Measurements from ENCODE around the gene STARD10. TPM values are rescaled to one million over a fixed set of nuclear protein-coding genes. Genes with fewer than 3 reads are reported as not detected.
A peak's percentile ranks its signal among the peaks of the same experiment; 100 is the strongest.

STARD10 gene
- total and polyA plus RNA-seq, 9 of the 15 experiments (the other 6 are each of a cell fraction or from before 2014, with no cell fraction given), result 0.15 to 52.9 (median 32.3) TPM

DNA sequence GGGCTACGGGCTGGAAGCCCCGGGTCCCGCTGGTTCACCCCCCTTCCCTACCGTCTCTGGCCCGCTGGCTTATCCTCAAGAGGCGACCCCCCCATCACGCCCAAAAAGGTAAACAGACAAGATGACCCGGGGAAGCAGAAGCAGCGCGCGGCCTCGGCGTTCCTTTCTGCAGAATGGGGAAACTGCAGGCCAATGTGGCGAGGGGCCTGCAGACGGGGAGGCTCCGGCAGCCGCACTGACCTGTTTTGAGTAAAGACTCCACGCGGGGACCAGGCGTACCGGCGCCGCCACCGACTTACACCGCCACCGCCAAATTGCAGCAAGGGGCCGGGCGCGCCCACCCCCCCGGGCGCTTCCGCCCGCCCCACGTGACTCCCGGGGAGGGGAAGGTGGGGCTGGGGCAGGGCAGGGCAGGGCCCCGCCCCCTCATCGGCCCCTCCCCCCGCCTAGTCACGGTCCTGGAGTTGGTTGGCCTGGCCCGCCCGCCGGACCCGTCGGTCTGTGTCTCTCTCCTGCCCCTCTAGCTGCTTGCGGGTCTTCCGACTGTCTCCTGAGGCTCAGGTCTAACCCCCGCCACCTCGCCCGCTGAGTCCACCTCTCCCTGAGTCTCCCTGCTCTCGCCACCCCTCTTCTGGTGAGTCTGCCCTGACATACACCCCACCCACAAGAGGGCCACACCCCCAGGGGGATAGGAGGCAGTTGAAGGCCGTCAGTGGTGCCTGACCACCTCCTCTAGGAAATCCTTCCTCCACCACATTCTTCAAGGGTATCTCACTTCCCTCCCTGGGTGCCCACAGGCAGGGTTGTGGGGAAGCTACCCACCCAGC is 41.5 kb downstream of the STARD10 start, which contains the start of gene ARAP1 (continued):
- TF ChIP-seq THRA (IDR thresholded peaks at IDR 0.05) (no peak), ZNF146 (CRISPR knock-in tag; IDR thresholded peaks at IDR 0.05; ENCODE audit: unreplicated experiment) (no peak), SP2 (IDR thresholded peaks at IDR 0.05; ENCODE audit: extremely low read depth, low read depth, low read length, poor library complexity, severe bottlenecking) (no peak), RAD51 (IDR thresholded peaks at IDR 0.05; ENCODE audit: borderline replicate concordance, low read depth) (peak; percentile 94), MYNN (IDR thresholded peaks at IDR 0.05) (no peak), MYNN (CRISPR knock-in tag; IDR thresholded peaks at IDR 0.05) (no peak), ZNF212 (CRISPR knock-in tag; IDR thresholded peaks at IDR 0.05) (no peak), POLR2A (conservative IDR thresholded peaks at IDR 0.05) (peak; percentile 70), ZBTB9 (CRISPR knock-in tag; IDR thresholded peaks at IDR 0.05) (no peak), NCOR1 (IDR thresholded peaks at IDR 0.05) (no peak), STAT5A (IDR thresholded peaks at IDR 0.05; ENCODE audit: borderline replicate concordance, low read length) (no peak), DACH1 (IDR thresholded peaks at IDR 0.05; ENCODE audit: partially characterized antibody) (no peak), THRAP3 (IDR thresholded peaks at IDR 0.05; ENCODE audit: borderline replicate concordance) (no peak), HDGF (IDR thresholded peaks at IDR 0.05) (no peak), PHF21A (IDR thresholded peaks at IDR 0.05; ENCODE audit: borderline replicate concordance, low read depth) (no peak), ARID2 (IDR thresholded peaks at IDR 0.05) (no peak), HDAC6 (IDR thresholded peaks at IDR 0.05; ENCODE audit: low read depth, low read length) (no peak), ZNF324 (CRISPR knock-in tag; IDR thresholded peaks at IDR 0.05) (no peak), E2F8 (IDR thresholded peaks at IDR 0.05; ENCODE audit: low read depth, partially characterized antibody) (no peak), ZNF507 (tag; conservative IDR thresholded peaks at IDR 0.05) (no peak), ZFP36 (IDR thresholded peaks at IDR 0.05; ENCODE audit: low read depth, low read length, partially characterized antibody) (no peak), ZKSCAN8 (CRISPR knock-in tag; IDR thresholded peaks at IDR 0.05) (no peak)
- TF ChIP-seq, protein P1, sequence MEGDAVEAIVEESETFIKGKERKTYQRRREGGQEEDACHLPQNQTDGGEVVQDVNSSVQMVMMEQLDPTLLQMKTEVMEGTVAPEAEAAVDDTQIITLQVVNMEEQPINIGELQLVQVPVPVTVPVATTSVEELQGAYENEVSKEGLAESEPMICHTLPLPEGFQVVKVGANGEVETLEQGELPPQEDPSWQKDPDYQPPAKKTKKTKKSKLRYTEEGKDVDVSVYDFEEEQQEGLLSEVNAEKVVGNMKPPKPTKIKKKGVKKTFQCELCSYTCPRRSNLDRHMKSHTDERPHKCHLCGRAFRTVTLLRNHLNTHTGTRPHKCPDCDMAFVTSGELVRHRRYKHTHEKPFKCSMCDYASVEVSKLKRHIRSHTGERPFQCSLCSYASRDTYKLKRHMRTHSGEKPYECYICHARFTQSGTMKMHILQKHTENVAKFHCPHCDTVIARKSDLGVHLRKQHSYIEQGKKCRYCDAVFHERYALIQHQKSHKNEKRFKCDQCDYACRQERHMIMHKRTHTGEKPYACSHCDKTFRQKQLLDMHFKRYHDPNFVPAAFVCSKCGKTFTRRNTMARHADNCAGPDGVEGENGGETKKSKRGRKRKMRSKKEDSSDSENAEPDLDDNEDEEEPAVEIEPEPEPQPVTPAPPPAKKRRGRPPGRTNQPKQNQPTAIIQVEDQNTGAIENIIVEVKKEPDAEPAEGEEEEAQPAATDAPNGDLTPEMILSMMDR (IDR thresholded peaks at IDR 0.05 in 2 of 3, conservative IDR thresholded peaks at IDR 0.05 in 1 of 3; ENCODE audit: insufficient read depth in 2 of 3, low read depth in 1 of 3, low read length in 3 of 3), result 0 out of 6 replicates have a peak, but pooled peaks of 2 of the 3 experiments have one; percentile 10 to 17

Data from K562 (cell line).